Measurements from ENCODE around the gene KNDC1.
"Not testable (repeated sequence)": the region's sequence is repeated elsewhere in the genome, so short reads cannot be mapped to it uniquely, and the experiment has no call there.

- TF ChIP-seq CTCF, POLR2A (IDR thresholded peaks at IDR 0.05): not testable (repeated sequence)
These were observed 74.8 kb downstream of the KNDC1 start for GRCh38 chr10:133234796-133235195.

Measured in Peyer's patch (tissue), 4 donors.